Immature natural killer cell (primary cell): ENCODE results near the gene BPIFB6. TPM values are rescaled to one million over a fixed set of nuclear protein-coding genes. Genes with fewer than 3 reads are reported as not detected.

Experiments
- DNase-seq, 3 donors: peaks; one replicate each; pipeline ENCODE4 v3.0.0; 2022; ENCODE audit warnings: mixed read lengths in 1 of 3
- H3K27ac Mint-ChIP-seq, 6 donors: one replicate each; pipeline ENCODE4 v1.8.0; 2020; ENCODE audit warnings: mixed read lengths in 6 of 6, mild to moderate bottlenecking in 5 of 6, inconsistent platforms in 4 of 6, moderate library complexity in 3 of 6
- H3K27me3 Mint-ChIP-seq, 3 donors: one replicate each; pipeline ENCODE4 v1.8.0; 2020 to 2021; ENCODE audit warnings: low read depth in 3 of 3, mild to moderate bottlenecking in 3 of 3, mixed read lengths in 3 of 3, moderate library complexity in 3 of 3, inconsistent platforms in 1 of 3
- H3K36me3 Mint-ChIP-seq, 3 donors: one replicate each; pipeline ENCODE4 v1.8.0; 2020; ENCODE audit warnings: mixed read lengths in 3 of 3, inconsistent platforms in 2 of 3, mild to moderate bottlenecking in 2 of 3
- H3K4me1 Mint-ChIP-seq, 2 donors: one replicate each; pipeline ENCODE4 v1.8.0; 2020; ENCODE audit warnings: inconsistent platforms in 2 of 2, mild to moderate bottlenecking in 2 of 2, mixed read lengths in 2 of 2, moderate library complexity in 1 of 2
- H3K4me3 Mint-ChIP-seq, 5 donors: one replicate each; pipeline ENCODE4 v1.8.0; 2020; ENCODE audit warnings: mild to moderate bottlenecking in 5 of 5, mixed read lengths in 5 of 5, inconsistent platforms in 3 of 5, moderate library complexity in 3 of 5
- H3K9me3 Mint-ChIP-seq, 6 donors: one replicate each; pipeline ENCODE4 v1.8.0; 2020; ENCODE audit warnings: mild to moderate bottlenecking in 6 of 6, mixed read lengths in 6 of 6, inconsistent platforms in 4 of 6, moderate library complexity in 3 of 6
- polyA plus RNA-seq, 3 donors: library from polyadenylated mRNA; unstranded; fragments of 300-500 nt; fragmentation: Illumina TruSeq; gene quantifications; one replicate each; pipeline ENCODE4 v1.2.3, GENCODE V29; 2021

BPIFB6 gene, protein sequence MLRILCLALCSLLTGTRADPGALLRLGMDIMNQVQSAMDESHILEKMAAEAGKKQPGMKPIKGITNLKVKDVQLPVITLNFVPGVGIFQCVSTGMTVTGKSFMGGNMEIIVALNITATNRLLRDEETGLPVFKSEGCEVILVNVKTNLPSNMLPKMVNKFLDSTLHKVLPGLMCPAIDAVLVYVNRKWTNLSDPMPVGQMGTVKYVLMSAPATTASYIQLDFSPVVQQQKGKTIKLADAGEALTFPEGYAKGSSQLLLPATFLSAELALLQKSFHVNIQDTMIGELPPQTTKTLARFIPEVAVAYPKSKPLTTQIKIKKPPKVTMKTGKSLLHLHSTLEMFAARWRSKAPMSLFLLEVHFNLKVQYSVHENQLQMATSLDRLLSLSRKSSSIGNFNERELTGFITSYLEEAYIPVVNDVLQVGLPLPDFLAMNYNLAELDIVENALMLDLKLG
- polyA plus RNA-seq: not detected

DNA sequence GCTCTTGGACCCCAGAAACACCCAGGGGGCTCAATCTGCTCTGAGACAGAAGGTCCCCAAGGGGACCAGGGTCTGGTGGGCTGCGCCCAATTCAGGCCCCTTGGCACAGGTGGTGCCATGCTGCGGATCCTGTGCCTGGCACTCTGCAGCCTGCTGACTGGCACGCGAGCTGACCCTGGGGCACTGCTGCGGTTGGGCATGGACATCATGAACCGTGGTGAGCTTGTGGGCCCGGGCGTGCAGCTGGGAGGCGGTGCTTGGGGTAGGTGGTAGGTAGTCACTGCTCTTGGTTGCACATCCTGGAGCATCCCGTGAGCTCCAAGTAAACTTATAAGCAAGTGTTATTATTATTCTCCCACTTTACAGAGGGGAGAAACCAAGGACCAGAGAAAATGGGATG, at the start of gene BPIFB6:
TSS of gene BPIFB6 (plus strand) at position 118 of the 400 bp plus-strand sequence. CDS start at position 118, 0 bp downstream.
- H3K9me3 Mint-ChIP-seq: no peaks in the 10 kb centered on the region
- H3K36me3 Mint-ChIP-seq: no peaks in the 10 kb centered on the region
- no peak for DNase-seq
- peaks cover 0 to 7% (median 4%) of the 10 kb centered on the region in 3 donors for H3K27me3 Mint-ChIP-seq
- no peaks in the 10 kb centered on the region for H3K4me1 Mint-ChIP-seq
- no peak within 1 kb of the TSS for H3K4me3 Mint-ChIP-seq
- no peak within 1 kb of the TSS for H3K27ac Mint-ChIP-seq

DNA sequence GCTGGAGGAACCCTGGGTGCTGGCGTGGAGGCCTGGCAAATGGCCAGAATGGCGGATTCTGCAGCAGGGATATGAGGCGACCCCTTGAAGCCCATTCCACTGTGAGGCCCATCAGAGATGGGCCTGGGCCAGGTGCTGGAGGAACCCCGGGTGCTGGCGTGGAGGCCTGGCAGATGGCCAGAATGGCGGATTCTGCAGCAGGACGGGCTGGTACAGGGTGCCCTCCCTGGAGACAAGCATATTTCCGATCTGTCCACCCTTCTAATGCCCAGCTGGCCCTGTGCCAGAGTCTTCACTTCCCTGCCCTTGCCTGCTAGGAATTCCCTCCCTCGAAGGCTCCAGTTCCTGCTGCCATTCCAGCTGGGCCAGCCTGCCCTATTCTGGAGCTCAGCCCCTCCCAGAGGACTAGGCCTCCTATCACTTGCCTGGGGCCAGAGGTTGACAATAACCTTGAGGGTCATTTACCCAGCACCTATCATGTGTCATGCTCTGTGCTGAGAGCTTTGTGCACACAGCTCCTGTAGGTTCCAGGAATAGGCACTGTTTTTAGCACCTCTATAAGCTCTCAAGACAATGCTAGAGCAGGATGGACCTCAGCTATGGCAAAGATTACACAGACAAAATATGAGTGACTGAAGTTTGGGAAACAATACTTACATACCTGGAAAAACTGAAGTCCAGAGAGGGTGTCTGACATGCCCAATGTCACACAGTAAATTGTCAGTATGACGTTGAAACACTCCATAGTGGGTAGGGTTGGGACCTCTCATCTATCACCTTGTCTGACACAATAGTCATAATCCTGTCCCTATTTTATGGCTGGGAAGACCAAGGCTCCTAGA, 48.6 kb upstream of the BPIFB6 start:
- Mint-ChIP-seq H3K27me3 (peaks cover 3 to 6% (median 3%) of the 10 kb centered on the region in 3 donors), H3K9me3 (no peaks in the 10 kb centered on the region), H3K4me1 (no peaks in the 10 kb centered on the region), H3K27ac (peak overlapping the region in 1 of 6 donors; percentile 40), H3K4me3 (no peak overlapping the region), H3K36me3 (no peaks in the 10 kb centered on the region)
- DNase-seq: no peak

DNA sequence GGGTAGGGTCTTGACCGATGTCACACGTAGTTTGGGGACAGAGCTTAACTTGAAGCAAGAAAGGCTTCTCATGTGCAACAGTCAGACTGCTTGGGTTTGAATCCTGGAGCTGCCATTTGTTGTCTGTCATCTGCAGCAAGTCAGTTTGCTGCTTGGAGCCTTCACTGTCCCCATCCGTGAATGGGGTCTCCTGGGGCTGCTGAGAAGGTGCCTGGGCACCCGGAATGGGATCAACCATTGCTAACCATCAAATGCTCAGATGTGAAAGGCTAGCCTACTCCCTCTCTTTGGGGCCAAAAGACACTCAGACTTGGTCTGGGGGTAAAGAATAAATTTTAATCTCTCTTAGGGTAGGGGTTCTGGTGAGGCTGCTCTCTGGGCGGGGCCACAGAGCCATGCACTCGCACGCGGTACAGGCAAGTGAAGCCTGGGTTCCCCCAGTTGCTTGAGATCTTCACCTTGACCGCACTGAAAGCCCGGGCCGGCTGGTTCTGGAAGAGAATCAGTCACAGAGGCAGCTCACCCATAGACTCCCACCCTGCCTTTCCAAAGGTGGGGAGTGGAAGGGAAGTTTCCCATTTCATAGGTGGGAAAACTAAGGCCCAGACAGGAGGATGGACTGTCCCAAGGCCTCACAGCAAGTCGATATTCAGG, 47.9 kb upstream of the BPIFB6 start:
- Mint-ChIP-seq H3K9me3 (no peaks in the 10 kb centered on the region), H3K36me3 (no peaks in the 10 kb centered on the region), H3K27me3 (peaks cover 3 to 6% (median 3%) of the 10 kb centered on the region in 3 donors), H3K4me3 (no peak overlapping the region), H3K27ac (peak overlapping the region in 1 of 6 donors; percentile 8), H3K4me1 (no peaks in the 10 kb centered on the region)
- no peak for DNase-seq

DNA sequence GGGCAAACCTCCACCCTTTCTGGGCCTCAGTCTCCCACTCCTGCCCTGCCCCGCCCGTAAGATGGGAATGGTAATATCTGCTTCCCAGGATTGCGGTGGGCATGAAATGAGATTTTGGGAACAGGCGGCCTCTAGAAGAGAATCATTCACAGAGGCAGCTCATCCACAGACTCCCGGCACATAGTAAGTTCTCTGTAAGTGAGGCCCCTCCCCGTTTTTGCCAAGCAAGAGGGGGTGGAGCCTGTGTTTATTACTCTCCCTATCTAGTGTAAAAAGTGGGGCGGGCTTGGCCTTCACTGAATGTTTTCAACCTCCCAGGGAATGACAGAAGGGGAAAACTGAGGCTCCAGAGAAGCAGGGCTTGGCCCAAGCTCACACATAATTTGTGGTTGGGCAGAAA, 47.3 kb upstream of the BPIFB6 start:
- Mint-ChIP-seq H3K36me3 (no peaks in the 10 kb centered on the region), H3K27me3 (peaks cover 3 to 6% (median 3%) of the 10 kb centered on the region in 3 donors), H3K27ac (no peak overlapping the region), H3K4me1 (no peaks in the 10 kb centered on the region), H3K9me3 (no peaks in the 10 kb centered on the region), H3K4me3 (no peak overlapping the region)
- DNase-seq: no peak

DNA sequence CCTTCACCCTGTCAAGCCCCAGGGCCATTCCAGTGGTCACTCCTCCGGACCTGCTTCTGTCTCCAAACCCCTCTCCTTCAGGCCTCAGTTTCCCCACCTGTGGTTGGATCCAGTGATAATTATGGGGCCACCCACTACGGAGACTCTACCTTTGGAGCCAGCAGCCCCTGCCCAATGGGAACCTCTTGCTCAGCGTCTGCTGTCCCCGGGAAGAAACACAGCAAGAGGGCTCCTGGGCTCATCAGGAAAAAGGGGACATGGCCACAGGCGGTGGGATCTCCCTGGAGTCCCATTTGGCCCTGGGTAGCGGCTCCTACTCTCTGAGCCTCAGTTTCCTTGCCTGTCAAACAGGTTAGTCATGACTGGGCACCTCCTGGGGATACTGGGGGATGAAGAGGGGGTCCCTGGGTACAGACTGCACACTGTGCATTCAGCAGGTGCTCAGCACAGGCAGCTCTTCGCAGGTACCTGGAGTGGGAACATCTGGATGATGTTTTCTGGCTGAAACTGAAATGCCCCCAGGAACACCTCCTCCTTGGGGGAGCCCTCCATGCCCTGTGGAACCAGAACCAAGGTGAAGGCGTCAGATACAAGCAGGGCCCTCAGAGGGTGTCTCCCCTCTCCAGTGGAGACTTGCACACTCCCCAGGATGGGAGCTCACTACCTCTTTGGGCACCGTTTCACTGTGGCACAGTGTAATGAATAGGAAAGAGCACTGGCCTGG, 46.7 kb upstream of the BPIFB6 start:
- Mint-ChIP-seq H3K27me3 (peaks cover 2 to 6% (median 3%) of the 10 kb centered on the region in 3 donors), H3K4me3 (no peak overlapping the region), H3K9me3 (no peaks in the 10 kb centered on the region), H3K36me3 (no peaks in the 10 kb centered on the region), H3K27ac (no peak overlapping the region), H3K4me1 (no peaks in the 10 kb centered on the region)
- DNase-seq: no peak

DNA sequence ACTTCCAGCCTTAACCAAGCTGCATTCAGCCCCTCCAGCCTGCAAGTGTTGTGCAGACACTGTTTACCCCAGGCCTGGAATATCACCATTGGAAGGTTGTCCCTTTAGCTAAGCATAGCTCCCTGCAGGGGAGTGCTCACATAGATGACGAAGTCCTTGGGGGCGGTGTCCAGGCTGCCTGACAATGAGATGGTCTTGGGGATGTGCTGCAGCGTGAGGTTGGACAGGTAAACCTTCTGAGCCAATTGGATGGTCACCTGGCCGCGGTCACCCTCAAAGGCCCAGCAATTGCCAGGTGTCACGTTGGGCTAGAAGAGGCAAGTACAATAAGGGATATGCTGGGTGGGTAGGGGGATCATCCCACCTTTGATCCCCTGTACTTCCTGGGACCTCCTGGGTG, 45.9 kb upstream of the BPIFB6 start:
- no peak for DNase-seq
- H3K27ac Mint-ChIP-seq: no peak overlapping the region
- no peaks in the 10 kb centered on the region for H3K36me3 Mint-ChIP-seq
- no peaks in the 10 kb centered on the region for H3K4me1 Mint-ChIP-seq
- no peaks in the 10 kb centered on the region for H3K9me3 Mint-ChIP-seq
- H3K27me3 Mint-ChIP-seq: peaks cover 3 to 6% (median 5%) of the 10 kb centered on the region in 3 donors
- no peak overlapping the region for H3K4me3 Mint-ChIP-seq

DNA sequence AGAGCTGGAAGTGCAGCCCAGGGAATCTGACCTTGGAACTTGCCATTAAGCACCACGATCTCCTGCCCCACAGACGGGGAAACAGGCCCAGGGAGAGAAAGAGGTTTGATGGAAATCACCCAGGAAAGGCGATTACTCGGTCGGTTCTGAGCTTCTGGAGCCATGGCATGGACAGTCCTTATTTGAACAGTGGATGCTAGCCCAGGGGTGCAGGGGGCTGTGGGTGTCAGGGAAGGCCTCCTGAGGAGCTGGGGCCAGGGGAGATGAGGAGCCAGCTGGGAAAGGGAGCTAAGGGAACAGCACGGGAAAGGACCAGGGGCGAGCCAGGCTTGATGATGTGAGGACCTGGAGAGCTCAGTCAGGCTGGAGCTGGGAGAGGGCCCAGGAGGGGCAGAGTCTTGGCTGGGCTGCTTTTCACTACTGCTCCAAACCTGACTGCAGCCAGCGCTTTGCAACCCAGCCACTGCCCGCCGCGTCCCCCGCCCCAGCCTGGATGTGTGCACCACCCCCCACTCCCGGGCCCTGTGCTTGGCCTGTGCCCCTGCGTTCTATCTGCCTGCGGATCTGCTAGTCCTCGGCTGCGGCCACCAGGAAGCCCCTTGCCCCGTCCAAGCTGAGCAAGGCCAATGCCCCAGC, 45.0 kb upstream of the BPIFB6 start:
- Mint-ChIP-seq H3K27ac (no peak overlapping the region), H3K36me3 (no peaks in the 10 kb centered on the region), H3K9me3 (no peaks in the 10 kb centered on the region), H3K27me3 (peaks cover 3 to 6% (median 5%) of the 10 kb centered on the region in 3 donors), H3K4me3 (no peak overlapping the region), H3K4me1 (no peaks in the 10 kb centered on the region)
- DNase-seq: no peak

DNA sequence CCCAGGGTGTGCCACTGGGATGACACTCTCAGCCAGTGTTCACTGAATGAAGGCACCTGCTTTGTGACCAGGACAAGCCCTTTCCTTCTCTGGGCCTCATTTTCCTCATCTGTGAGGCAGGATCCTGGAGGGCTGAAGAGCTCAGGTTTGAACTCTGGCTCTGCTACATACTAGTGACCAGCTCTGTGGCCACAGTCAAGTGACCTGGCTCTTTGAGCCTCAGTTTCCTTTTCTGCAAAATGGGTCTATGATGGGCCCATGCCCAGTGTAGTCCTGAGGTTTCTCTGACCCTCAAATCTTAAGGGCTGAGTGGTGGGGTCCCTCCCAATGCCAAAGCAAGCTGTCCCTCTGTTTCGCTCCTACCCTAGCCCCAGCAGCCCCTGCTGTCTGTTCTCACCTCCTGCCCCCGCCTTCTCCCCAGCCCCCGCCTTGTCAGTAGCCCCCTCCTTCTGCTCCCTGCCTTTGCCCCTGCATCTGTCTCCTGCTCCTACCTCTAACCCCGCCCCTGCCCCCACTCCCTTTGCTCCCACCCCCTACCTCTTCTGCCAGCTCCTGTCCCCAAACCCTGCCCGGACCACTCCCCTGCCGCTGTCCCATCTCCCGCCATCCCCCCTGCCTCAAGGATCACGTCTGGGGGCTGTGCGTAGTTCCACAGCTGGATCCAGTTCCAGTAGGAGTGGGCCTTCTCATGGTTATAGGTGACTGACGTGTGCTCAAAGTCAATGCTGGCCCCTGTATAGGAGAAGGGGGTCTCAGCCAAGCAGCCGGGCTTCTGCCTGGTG, 44.2 kb upstream of the BPIFB6 start:
- H3K27me3 Mint-ChIP-seq: peaks cover 3 to 6% (median 5%) of the 10 kb centered on the region in 3 donors
- no peaks in the 10 kb centered on the region for H3K4me1 Mint-ChIP-seq
- H3K36me3 Mint-ChIP-seq: no peaks in the 10 kb centered on the region
- no peaks in the 10 kb centered on the region for H3K9me3 Mint-ChIP-seq
- no peak overlapping the region for H3K4me3 Mint-ChIP-seq
- no peak for DNase-seq
- H3K27ac Mint-ChIP-seq: no peak overlapping the region

DNA sequence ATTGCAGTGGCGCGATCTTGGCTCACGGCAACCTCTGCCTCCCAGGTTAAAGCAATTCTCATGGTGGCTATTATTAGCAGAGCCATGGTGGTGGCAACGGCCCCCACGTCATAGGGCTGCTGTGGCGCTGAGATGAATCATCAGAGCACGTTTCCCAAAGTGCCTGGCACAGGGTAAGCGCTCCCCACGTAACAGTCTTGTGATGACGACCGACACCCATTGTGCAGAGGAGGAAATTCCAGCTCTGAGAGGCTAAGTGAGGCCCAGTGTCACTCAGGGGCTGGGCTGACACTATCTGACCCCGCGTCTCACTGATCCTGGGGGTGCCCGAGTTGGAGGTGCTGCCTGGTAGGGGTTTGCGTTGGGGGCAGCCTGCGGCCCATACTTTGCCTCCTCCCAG, 43.4 kb upstream of the BPIFB6 start:
- Mint-ChIP-seq H3K4me1 (no peaks in the 10 kb centered on the region), H3K27ac (no peak overlapping the region), H3K9me3 (no peaks in the 10 kb centered on the region), H3K4me3 (no peak overlapping the region), H3K27me3 (peaks cover 0 to 5% (median 3%) of the 10 kb centered on the region in 3 donors), H3K36me3 (no peaks in the 10 kb centered on the region)
- DNase-seq: no peak

DNA sequence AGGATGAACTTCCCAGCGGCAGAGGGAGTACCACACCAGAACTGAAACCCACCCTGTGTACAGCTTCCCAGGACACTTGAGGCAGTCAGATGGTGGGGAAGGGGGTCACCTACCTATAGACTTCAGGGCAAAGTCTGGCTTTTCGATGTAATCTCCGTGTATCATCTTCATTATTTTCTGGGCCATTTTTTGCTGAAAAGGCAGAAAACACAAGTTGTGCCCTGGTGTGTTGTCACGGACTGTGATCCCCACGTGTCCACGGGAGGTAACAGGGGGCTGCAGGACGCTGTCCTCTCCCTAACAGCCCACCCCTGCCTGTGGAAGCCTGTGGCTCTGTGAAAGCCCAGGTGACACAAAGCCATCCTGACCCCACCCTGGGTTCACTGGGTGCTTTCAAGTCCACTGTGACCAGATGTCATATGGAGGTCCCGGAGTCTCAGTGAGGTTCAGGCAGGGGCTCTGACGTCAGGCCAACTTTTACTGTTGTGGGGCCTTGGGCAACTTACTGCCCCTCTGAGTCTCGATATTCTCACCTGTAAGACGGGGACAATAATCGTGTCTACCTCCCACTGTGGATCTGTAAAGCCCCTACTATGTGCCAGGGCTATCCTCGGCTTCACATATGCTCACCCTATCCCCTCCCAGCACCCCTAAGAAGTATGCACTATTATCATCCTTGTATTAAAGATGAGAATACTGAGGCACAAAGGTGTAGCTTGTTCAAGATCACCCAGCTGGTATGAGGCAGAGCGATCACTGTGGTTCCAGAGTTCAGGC, 41.8 kb upstream of the BPIFB6 start:
- no peak overlapping the region for H3K4me3 Mint-ChIP-seq
- H3K36me3 Mint-ChIP-seq: no peaks in the 10 kb centered on the region
- no peaks in the 10 kb centered on the region for H3K4me1 Mint-ChIP-seq
- DNase-seq: no peak
- H3K9me3 Mint-ChIP-seq: no peaks in the 10 kb centered on the region
- peak overlapping the region in 1 of 6 donors; percentile 22 for H3K27ac Mint-ChIP-seq
- peaks cover 0 to 6% (median 5%) of the 10 kb centered on the region in 3 donors for H3K27me3 Mint-ChIP-seq

DNA sequence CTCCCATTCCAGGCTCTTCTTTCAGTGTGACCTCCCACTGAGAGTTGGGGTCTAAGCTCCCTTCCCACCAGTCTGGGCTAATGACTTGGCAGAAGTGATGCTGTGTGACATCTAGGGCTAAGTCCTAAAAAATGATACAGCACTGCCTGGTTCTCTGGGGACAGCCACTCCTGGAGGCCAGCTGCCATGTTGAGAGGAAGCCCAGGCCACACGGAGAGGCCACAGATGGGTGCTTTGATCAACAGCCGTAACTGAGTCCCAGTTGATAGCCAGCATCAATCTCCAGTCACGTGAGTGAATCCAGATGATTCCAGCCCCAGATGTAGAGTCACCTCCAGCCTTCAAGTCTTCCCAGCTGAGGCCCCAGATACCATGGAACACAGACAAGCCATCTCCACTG, 41.0 kb upstream of the BPIFB6 start:
- peaks cover 0 to 5% (median 4%) of the 10 kb centered on the region in 3 donors for H3K27me3 Mint-ChIP-seq
- H3K4me1 Mint-ChIP-seq: no peaks in the 10 kb centered on the region

DNA sequence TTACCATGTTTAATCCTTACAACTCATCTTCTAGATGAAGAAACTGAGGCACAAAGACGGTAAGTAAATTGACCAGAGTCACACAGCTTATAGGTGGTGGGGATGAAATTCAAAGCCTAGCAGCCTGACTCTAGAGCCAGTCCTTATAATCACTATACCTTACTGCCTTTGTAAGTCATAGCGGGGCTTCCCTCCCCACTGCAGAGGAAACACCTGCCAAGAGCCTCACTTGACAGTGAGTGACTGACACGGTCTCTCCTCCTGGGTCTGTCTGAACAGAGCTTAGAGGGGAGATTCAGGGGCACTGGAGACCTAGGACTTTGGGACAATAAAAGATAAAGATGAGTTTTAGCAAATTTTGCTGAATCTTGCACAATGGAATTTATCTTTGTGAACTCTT, 40.1 kb upstream of the BPIFB6 start:
- no peak for DNase-seq
- H3K4me3 Mint-ChIP-seq: no peak overlapping the region
- H3K36me3 Mint-ChIP-seq: no peaks in the 10 kb centered on the region
- no peak overlapping the region for H3K27ac Mint-ChIP-seq
- no peaks in the 10 kb centered on the region for H3K4me1 Mint-ChIP-seq
- peaks cover 0 to 4% (median 4%) of the 10 kb centered on the region in 3 donors for H3K27me3 Mint-ChIP-seq
- no peaks in the 10 kb centered on the region for H3K9me3 Mint-ChIP-seq

More for the DNA sequence above, 41.0 kb upstream of the BPIFB6 start:
- no peak overlapping the region for H3K4me3 Mint-ChIP-seq
- no peaks in the 10 kb centered on the region for H3K9me3 Mint-ChIP-seq
- DNase-seq: no peak
- H3K27ac Mint-ChIP-seq: no peak overlapping the region
- H3K36me3 Mint-ChIP-seq: no peaks in the 10 kb centered on the region
